Neural cell (in vitro differentiated cells): Measurements from ENCODE around the gene KRTAP12-2.

Experiments used
- CTCF ChIP-seq: fragments of 450-650 bp; IDR thresholded peaks from 2 replicates; pipeline ENCODE4 v1.5.1; 2014; ENCODE audit warnings: antibody characterized with exemption, mild to moderate bottlenecking, moderate library complexity; ENCODE audit not compliant: poor library complexity, severe bottlenecking
- EP300 ChIP-seq: fragments of 450-650 bp; conservative IDR thresholded peaks from 2 replicates; pipeline ENCODE4 v1.6.1; 2014; ENCODE audit warnings: antibody characterized with exemption, mild to moderate bottlenecking, moderate library complexity; ENCODE audit not compliant: poor library complexity, severe bottlenecking
- EZH2 ChIP-seq: fragments of 200-600, 300-800 bp; shearing (Covaris generic), sonication (generic); IDR thresholded peaks from 2 replicates; pipeline ENCODE4 v1.6.1; 2014; ENCODE audit warnings: antibody characterized with exemption, low read length, borderline replicate concordance, mild to moderate bottlenecking; ENCODE audit not compliant: insufficient read depth, poor library complexity, severe bottlenecking
- POLR2AphosphoS5 ChIP-seq: IDR thresholded peaks from 2 replicates; pipeline ENCODE4 v1.6.1; 2012
- REST ChIP-seq: IDR thresholded peaks from 2 replicates; pipeline ENCODE4 v1.6.1; 2012; ENCODE audit warnings: borderline replicate concordance
- TAF1 ChIP-seq: IDR thresholded peaks from 2 replicates; pipeline ENCODE4 v1.6.1; 2012; ENCODE audit warnings: low read depth

- TF ChIP-seq EP300 (no peak), REST (no peak), POLR2AphosphoS5 (no peak), EZH2 (no peak), CTCF (no peak), TAF1 (no peak)
Measured at GRCh38 chr21:44644878-44645277, 21.8 kb downstream of the KRTAP12-2 start.
